Hepatic stellate cell (primary cell): ENCODE measurements around the gene TWIST2.

ENCODE experiments used
- DNase-seq: peaks from one replicate; pipeline ENCODE4 v3.0.0; 2011; ENCODE audit warnings: low spot score

TWIST2 gene

GRCh38 chr2:238939521-238940403 is 91.9 kb downstream of the TWIST2 start:
- no peak for DNase-seq

DNA sequence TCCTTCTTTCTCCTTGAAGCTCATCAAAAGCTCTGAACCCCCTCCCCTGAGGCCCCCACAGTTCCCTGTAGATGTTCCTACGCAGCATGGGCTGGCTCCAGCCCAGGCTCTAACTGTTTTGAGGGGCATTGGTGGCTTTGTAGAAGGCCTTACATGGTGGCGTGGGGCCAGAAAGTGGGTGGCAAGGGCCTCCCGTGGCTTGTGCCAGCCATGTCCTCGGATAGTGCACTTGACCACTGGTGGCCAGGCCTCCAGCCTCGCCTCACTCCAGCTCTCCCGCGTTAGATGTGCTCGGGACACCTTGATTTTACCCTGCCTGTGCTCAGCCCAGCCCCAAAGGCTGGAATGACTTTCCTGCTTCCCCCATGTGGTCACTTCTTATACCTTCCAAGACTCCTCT is 92.9 kb downstream of the TWIST2 start:
- no peak for DNase-seq

DNA sequence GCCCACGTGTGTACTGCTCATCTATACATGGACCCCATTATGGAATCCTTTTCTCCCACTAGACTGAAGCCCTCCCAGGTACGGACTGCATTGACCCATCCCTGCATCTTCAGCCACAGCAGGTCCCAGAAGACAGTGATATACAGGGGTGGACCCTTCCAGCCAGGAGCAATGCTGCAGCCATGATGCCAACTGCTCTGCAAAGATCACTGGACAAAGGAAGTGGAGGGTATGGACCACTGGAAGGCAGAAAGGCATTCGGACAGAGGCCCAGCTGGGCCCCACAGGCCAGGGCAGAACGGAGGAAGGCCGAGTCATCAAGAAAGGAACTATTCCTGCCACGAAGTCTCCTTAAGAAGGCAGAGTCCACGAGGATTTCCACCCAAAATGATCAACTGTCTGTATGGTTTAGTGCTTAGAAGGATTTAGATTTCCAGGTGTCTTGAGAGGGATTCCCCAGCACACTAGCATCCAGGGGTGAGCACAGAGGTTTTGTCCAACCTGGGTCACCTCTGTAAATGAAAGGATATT is 93.4 kb downstream of the TWIST2 start:
- no peak for DNase-seq

- no peak for DNase-seq
Observed at GRCh38 chr2:238942080-238942725, 94.3 kb downstream of the TWIST2 start.

GRCh38 chr2:238942726-238943300 is 94.9 kb downstream of the TWIST2 start:
- no peak for DNase-seq

- no peak for DNase-seq
Observed at GRCh38 chr2:238943338-238944067, 95.6 kb downstream of the TWIST2 start.

- DNase-seq, result peak; percentile 82
Observed at GRCh38 chr2:238945433-238946150, 97.7 kb downstream of the TWIST2 start.

DNA sequence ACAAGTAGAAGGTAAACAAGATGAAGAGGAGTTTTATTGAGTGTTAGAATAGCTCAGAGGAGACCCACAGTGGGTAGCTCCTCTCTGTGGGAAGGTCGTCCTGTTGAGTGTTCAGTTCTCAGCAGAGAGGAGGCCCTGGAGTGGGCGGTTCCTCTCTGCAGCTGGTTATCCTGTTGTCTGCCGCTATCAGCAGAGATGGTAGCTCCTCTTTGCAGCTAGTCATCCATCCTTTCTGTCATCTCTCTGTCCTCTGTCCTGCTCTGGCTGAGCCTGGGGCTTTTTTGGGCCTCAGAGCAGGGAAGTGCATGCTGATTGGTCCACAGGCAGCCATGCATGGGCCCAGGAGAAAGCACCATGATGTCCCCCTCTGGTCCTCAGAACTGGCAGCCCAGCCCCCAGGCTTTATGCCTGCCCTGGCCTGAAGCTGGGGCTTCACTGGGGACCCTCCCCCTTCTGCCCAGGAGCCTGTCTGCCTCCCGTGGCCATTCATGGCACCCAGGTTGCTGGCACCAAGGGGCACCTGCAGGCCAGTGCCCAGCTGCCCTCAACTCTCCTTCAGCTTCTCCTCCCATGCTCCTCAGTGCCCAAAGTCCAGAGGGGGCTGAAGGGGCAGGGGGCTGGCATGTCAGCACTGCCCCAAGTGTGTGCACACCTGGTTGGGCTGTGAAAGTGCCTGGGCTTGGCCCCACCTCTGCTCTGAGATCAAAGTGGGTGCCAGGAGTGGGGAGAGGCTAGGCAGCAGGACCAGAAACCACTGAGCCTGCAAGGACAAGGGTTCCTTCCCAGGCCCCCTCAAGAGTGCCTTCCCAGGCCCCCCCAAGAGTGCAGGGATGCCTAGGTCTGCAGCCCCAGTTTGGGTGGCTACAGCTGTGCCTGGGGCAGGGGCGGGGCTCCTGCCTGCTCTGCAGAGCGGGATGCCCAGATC is 98.7 kb downstream of the TWIST2 start:
- DNase-seq, result no peak

DNA sequence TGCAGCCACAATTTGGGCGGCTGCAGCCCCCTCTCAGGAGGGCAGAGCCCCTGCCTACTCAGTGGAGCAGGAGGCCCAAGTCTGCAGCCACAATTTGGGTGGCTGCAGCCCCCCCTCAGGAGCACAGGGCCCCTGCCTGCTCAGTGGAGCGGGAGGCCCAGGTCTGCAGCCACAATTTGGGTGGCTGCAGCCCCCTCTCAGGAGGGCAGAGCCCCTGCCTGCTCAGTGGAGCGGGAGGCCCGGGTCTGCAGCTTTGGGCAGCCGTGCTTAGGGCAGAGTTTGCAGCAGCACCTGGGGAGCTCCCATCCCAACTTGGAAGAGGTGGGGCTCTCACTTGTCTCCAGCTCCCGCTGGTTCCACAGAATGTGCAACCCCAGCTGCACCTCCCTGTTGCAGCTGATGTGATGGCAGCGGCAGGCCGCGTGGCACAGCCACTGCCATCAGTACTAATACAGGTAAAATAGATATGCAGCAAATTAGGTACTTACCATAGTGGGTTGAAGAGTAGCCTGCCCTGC is 99.4 kb downstream of the TWIST2 start:
- DNase-seq, result no peak

- DNase-seq, result peak; percentile 93
Observed at GRCh38 chr2:238947920-238948710, 100.2 kb downstream of the TWIST2 start.

GRCh38 chr2:238948765-238949641 is 101.1 kb downstream of the TWIST2 start:
- peak; percentile 61 for DNase-seq

- DNase-seq, result no peak
Observed at GRCh38 chr2:238949710-238950345, 101.9 kb downstream of the TWIST2 start.

DNA sequence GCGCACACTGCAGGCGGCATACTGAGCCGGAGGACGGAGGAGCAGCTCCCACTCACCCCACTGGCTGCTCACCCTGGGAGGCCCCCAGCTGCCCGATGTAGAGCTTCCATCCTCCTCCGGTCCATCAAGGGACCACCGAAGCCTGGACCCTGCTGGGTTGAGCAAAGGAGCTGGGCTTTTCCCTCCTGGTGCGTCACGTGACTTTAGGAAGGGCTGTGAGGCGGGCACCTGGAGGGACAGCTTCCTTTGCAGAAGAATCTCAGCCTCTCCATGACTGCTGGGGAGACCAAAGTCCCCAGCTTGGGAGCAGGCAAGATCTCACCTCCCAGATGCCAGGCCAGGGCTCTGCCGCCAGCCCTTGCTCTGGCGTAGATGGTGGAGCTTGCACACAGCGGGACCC is 102.7 kb downstream of the TWIST2 start:
- DNase-seq, result no peak

- no peak for DNase-seq
Observed at GRCh38 chr2:238952261-238952919, 104.5 kb downstream of the TWIST2 start.

DNA sequence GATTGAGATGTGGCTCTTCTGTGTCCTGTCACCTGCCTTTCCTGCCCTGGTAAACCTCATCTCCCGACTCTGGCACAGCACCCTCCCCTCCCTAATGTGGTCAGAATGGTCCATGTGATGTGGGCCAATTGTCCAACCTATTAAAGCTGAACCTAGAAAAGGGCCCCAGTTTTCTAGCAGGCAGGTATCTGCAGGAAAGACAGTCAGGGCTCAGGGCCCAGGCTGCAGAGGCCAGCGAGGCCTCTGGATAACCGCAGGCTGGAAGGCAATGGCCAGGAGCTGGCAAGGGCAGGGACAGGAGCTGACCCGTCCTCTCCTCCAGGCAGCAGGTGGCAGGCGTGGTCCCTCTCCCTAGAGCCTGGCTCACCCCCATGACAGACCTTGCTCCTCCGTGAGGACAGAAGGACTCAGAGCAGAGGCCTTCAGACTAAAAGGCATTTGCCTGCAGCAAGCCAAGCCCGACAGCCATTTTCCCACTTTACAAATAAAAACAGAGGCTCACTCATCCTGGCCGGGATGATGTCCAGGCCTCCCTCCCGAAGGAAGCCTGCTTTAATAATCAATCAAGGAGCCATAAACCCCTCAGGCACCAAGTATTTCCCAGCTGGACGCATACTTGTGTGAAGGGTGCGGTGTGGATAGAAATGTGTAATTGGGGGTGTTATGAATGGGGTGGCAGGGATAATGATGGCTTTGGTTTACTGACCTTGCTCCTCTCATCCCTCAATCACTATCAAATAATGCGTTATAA is 107.1 kb downstream of the TWIST2 start:
- no peak for DNase-seq
